WI38 (cell line): Measurements from ENCODE around the gene NFU1.

Source experiments
- H3K4me3 ChIP-seq: 2 replicates; pipeline ENCODE4 v1.5.1; 2011; ENCODE audit warnings: low read depth, mild to moderate bottlenecking, control low read depth, low read length
- CTCF ChIP-seq: IDR thresholded peaks from 2 replicates; pipeline ENCODE4 v1.5.1; 2012; ENCODE audit warnings: low read depth, mild to moderate bottlenecking, control low read depth, low read length

Gene NFU1

GRCh38 chr2:69389271-69389670 lies 48.0 kb downstream of the NFU1 start:
- TF ChIP-seq CTCF: no peak
- no peak overlapping the region for H3K4me3 ChIP-seq

- peak overlapping the region; percentile 84 for H3K4me3 ChIP-seq
- TF ChIP-seq CTCF: no peak
These were observed 49.3 kb downstream of the NFU1 start for GRCh38 chr2:69387770-69388481.

GRCh38 chr2:69386789-69387734 lies 50.2 kb downstream of the NFU1 start, which contains the start of gene GFPT1:
Gene GFPT1, minus strand, starts transcription at chr2:69387227. Its CDS starts 156 bp downstream, at chr2:69387071.
- no peak for TF ChIP-seq CTCF
- peak within 1 kb of the TSS; percentile 84 for H3K4me3 ChIP-seq

- H3K4me3 ChIP-seq: peak overlapping the region; percentile 84
- TF ChIP-seq CTCF: no peak
These were observed 50.9 kb downstream of the NFU1 start for GRCh38 chr2:69386360-69386759.

- H3K4me3 ChIP-seq: peak overlapping the region; percentile 84
- TF ChIP-seq CTCF: no peak
These were observed 51.6 kb downstream of the NFU1 start for GRCh38 chr2:69385443-69386151.

- no peak for TF ChIP-seq CTCF
- no peak overlapping the region for H3K4me3 ChIP-seq
These were observed 52.6 kb downstream of the NFU1 start for GRCh38 chr2:69384618-69385081.
